HCT116 (cell line): ENCODE data around the gene C11orf21. TPM values are rescaled to one million over a fixed set of nuclear protein-coding genes. Genes with fewer than 3 reads are reported as not detected.

ENCODE experiments used
- ATAC-seq: fragments of 200-7000 bp; cut with Tn5 transposase; 2 replicates; pipeline ENCODE4 v1.9.1; 2020; ENCODE audit warnings: mild to moderate bottlenecking, moderate library complexity
- BruUV-seq: library from RNA; stranded (reverse); fragments of 400-500 nt; replicated peaks from 2 replicates; lab custom pipeline; 2021; lab: Mats Ljungman, UMichigan
- CTCF ChIA-PET: fragments of 300-600 bp; sonication (Branson Sonifier 250); formaldehyde crosslinking; loops from one replicate; lab custom pipeline; 2021; ENCODE audit warnings: antibody characterized with exemption; lab: Charles Lee
- POLR2A ChIA-PET: fragments of 300-600, 350-600 bp; sonication (Branson Sonifier 250); formaldehyde crosslinking; loops from one replicate; lab custom pipeline; 2021; ENCODE audit warnings: antibody characterized with exemption; lab: Charles Lee
- RAD21 ChIA-PET, 2 experiments: fragments of 300-600 bp; sonication (Branson Sonifier 250); formaldehyde crosslinking; loops; one replicate each; lab custom pipeline; 2023; ENCODE audit warnings: low total read pairs in 2 of 2; ENCODE audit not compliant: uncharacterized antibody in 2 of 2, unreplicated experiment in 2 of 2, low non-redundant PET in 1 of 2; lab: Charles Lee
- DNase-seq: peaks from one replicate; pipeline ENCODE4 v3.0.0-alpha.2; 2010; ENCODE audit warnings: low read depth, low spot score
- H2AFZ ChIP-seq: fragments of 200-600 bp; shearing (Covaris generic), sonication (generic); 2 replicates; pipeline ENCODE4 v1.6.1; 2017; ENCODE audit warnings: low read depth, mixed run types, mixed read lengths, antibody characterized with exemption, low read length; ENCODE audit not compliant: poor library complexity, severe bottlenecking
- H3K27ac ChIP-seq: 2 replicates; pipeline ENCODE4 v1.5.1; 2012; ENCODE audit warnings: low read depth, low read length
- H3K27me3 ChIP-seq: fragments of 200-600 bp; sonication (generic); 2 replicates; pipeline ENCODE4 v1.6.1; 2016; ENCODE audit warnings: mixed run types, low read length, mixed read lengths; ENCODE audit not compliant: insufficient read depth
- H3K36me3 ChIP-seq, 2 experiments: fragments of 200-500 bp in 1 of 2; fragments of 200-600 bp in 1 of 2; sonication (Bioruptor generic) in 1 of 2; sonication (generic) in 1 of 2; 2 replicates each; pipeline versions ENCODE4 v1.5.1 to v1.6.1; 2014 to 2016; ENCODE audit warnings: low read length in 2 of 2, inconsistent platforms in 1 of 2, mixed read lengths in 1 of 2, mixed run types in 1 of 2; ENCODE audit not compliant: insufficient read depth in 2 of 2, control insufficient read depth in 1 of 2
- H3K4me1 ChIP-seq, 2 experiments: fragments of 200-600 bp in 1 of 2; sonication (generic) in 1 of 2; 2 replicates each; pipeline versions ENCODE4 v1.5.1 to v1.6.1; 2012 to 2017; ENCODE audit warnings: low read length in 2 of 2, inconsistent platforms in 1 of 2, mild to moderate bottlenecking in 1 of 2, mixed read lengths in 1 of 2, mixed run types in 1 of 2, moderate library complexity in 1 of 2; ENCODE audit not compliant: insufficient read depth in 2 of 2, control insufficient read depth in 1 of 2
- H3K4me2 ChIP-seq: fragments of 200-600 bp; sonication (generic); 2 replicates; pipeline ENCODE4 v1.6.1; 2017; ENCODE audit warnings: mixed run types, low read length, mixed read lengths
- H3K4me3 ChIP-seq, 2 experiments: fragments of 200-600 bp in 1 of 2; sonication (generic) in 1 of 2; replicated peaks in 1 of 2; 2 replicates each; pipeline ENCODE4 v1.5.1; 2011 to 2016; ENCODE audit warnings: low read length in 2 of 2, control low read depth in 1 of 2, low read depth in 1 of 2, mild to moderate bottlenecking in 1 of 2, mixed read lengths in 1 of 2, mixed run types in 1 of 2
- H3K79me2 ChIP-seq: fragments of 200-600 bp; sonication (generic); 2 replicates; pipeline ENCODE4 v1.6.1; 2017; ENCODE audit warnings: mild to moderate bottlenecking, mixed run types, low read length, moderate library complexity, mixed read lengths; ENCODE audit not compliant: insufficient read depth
- H3K9ac ChIP-seq: fragments of 200-600 bp; sonication (generic); 2 replicates; pipeline ENCODE4 v1.6.1; 2016; ENCODE audit warnings: low read length, mixed read lengths
- H3K9me2 ChIP-seq: fragments of 200-600 bp; sonication (generic), shearing (Covaris generic); 2 replicates; pipeline ENCODE4 v1.6.1; 2017; ENCODE audit warnings: mixed run types, mild to moderate bottlenecking, moderate library complexity; ENCODE audit not compliant: insufficient read depth
- H3K9me3 ChIP-seq, 2 experiments: fragments of 200-500 bp in 1 of 2; fragments of 200-600 bp in 1 of 2; sonication (Bioruptor generic) in 1 of 2; sonication (generic) in 1 of 2; 2 replicates each; pipeline ENCODE4 v1.6.1; 2014 to 2017; ENCODE audit warnings: low read length in 2 of 2, mixed read lengths in 2 of 2, inconsistent platforms in 1 of 2, low read depth in 1 of 2, mild to moderate bottlenecking in 1 of 2, mixed run types in 1 of 2, moderate library complexity in 1 of 2; ENCODE audit not compliant: control insufficient read depth in 1 of 2, insufficient read depth in 1 of 2
- H4K20me1 ChIP-seq: fragments of 200-600 bp; sonication (generic), shearing (Covaris generic); 2 replicates; pipeline ENCODE4 v1.6.1; 2017; ENCODE audit warnings: mixed run types, mild to moderate bottlenecking, moderate library complexity; ENCODE audit not compliant: insufficient read depth
- EGR1 ChIP-seq: IDR thresholded peaks from 2 replicates; pipeline ENCODE4 v1.6.1; 2012; ENCODE audit warnings: low read depth
- ELF1 ChIP-seq: IDR thresholded peaks from 2 replicates; pipeline ENCODE4 v1.6.1; 2012; ENCODE audit warnings: low read depth, borderline replicate concordance
- EZH2phosphoT487 ChIP-seq: fragments of 200-600 bp; IDR thresholded peaks from 2 replicates; pipeline ENCODE4 v1.6.1; 2018; ENCODE audit warnings: antibody characterized with exemption, borderline replicate concordance
- FOSL1 ChIP-seq: IDR thresholded peaks from 2 replicates; pipeline ENCODE4 v1.6.1; 2012; ENCODE audit warnings: low read depth
- SRF ChIP-seq: IDR thresholded peaks from 2 replicates; pipeline ENCODE4 v1.6.1; 2012; ENCODE audit warnings: low read depth
- YY1 ChIP-seq: IDR thresholded peaks from 2 replicates; pipeline ENCODE4 v1.6.1; 2011; ENCODE audit warnings: low read length, low read depth, moderate library complexity, mild to moderate bottlenecking; ENCODE audit not compliant: insufficient replicate concordance; ENCODE audit errors: extremely low read depth
- ZFX ChIP-seq: fragments of 450-650 bp; IDR thresholded peaks from 2 replicates; pipeline ENCODE4 v1.6.1; 2017
- intact Hi-C: fragments of 100-400 bp; cut with micrococcal nuclease; formaldehyde crosslinking; loops from 2 replicates; pipeline ENCODE4 v1.10.0; 2022
- total RNA-seq: library from RNA; stranded (reverse); gene quantifications from one replicate; pipeline ENCODE4 v1.2.1, GENCODE V29; 2021; ENCODE audit not compliant: unreplicated experiment
- TF ChIP-seq, protein P1 (sequence below): IDR thresholded peaks from 2 replicates; pipeline ENCODE4 v1.6.1; 2012; ENCODE audit warnings: low read depth
- TF ChIP-seq, protein P2 (sequence below), 3 experiments: fragments of 200-600 bp in 1 of 3; sonication (generic) in 1 of 3; IDR thresholded peaks in 2 of 3; conservative IDR thresholded peaks in 1 of 3; 2 replicates each; pipeline ENCODE4 v1.5.1; 2012 to 2017; ENCODE audit warnings: low read depth in 2 of 3, low read length in 2 of 3, antibody characterized with exemption in 1 of 3, borderline replicate concordance in 1 of 3, control low read depth in 1 of 3, mild to moderate bottlenecking in 1 of 3, mixed read lengths in 1 of 3, mixed run types in 1 of 3, moderate library complexity in 1 of 3; ENCODE audit not compliant: insufficient read depth in 1 of 3
- TF ChIP-seq, protein P3 (sequence below): IDR thresholded peaks from 2 replicates; pipeline ENCODE4 v1.6.1; 2011; ENCODE audit warnings: mild to moderate bottlenecking, low read length, moderate library complexity; ENCODE audit not compliant: insufficient replicate concordance; ENCODE audit errors: extremely low read depth
- TF ChIP-seq, protein P4 (sequence below): IDR thresholded peaks from 2 replicates; pipeline ENCODE4 v1.6.1; 2012

C11orf21 gene
- total RNA-seq, 1 experiment from 2014 or later = not detected

DNA sequence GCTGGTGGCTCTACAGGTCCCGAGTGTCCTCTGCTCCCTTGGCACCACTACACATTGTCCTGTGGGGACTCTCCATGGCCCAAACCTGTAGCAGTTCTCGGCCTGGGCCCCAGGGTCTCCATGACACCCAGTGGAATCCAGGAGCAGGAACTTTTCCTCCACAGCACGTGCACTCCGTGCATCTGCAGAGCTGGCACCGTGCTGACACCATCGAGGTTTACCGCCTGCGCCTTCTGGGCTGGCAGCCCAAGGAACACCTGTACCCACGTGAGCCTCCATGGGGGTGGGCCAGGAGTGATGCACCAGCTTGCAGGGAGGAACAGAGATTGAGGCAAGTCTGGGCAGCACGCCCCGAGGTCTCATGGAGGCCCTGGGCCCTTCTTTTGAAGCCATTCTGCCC lies 25.3 kb upstream of the C11orf21 start:
- POLR2A ChIA-PET = no interaction called here
- H3K9ac ChIP-seq = no peak overlapping the region
- DNase-seq (no peak), ATAC-seq (no peak)
- H4K20me1 ChIP-seq = no peaks in the 10 kb centered on the region
- BruUV-seq = no TSS peak
- peaks cover 0 to 6% of the 10 kb centered on the region in 2 experiments; a peak in 2 of 4 replicates for H3K4me1 ChIP-seq
- no peaks in the 10 kb centered on the region for H3K27me3 ChIP-seq
- RAD21 ChIA-PET = no interaction called here
- TF ChIP-seq FOSL1 (no peak), SRF (no peak), EZH2phosphoT487 (no peak), ELF1 (no peak), ZFX (no peak), YY1 (no peak), EGR1 (no peak)
- TF ChIP-seq, protein P1, sequence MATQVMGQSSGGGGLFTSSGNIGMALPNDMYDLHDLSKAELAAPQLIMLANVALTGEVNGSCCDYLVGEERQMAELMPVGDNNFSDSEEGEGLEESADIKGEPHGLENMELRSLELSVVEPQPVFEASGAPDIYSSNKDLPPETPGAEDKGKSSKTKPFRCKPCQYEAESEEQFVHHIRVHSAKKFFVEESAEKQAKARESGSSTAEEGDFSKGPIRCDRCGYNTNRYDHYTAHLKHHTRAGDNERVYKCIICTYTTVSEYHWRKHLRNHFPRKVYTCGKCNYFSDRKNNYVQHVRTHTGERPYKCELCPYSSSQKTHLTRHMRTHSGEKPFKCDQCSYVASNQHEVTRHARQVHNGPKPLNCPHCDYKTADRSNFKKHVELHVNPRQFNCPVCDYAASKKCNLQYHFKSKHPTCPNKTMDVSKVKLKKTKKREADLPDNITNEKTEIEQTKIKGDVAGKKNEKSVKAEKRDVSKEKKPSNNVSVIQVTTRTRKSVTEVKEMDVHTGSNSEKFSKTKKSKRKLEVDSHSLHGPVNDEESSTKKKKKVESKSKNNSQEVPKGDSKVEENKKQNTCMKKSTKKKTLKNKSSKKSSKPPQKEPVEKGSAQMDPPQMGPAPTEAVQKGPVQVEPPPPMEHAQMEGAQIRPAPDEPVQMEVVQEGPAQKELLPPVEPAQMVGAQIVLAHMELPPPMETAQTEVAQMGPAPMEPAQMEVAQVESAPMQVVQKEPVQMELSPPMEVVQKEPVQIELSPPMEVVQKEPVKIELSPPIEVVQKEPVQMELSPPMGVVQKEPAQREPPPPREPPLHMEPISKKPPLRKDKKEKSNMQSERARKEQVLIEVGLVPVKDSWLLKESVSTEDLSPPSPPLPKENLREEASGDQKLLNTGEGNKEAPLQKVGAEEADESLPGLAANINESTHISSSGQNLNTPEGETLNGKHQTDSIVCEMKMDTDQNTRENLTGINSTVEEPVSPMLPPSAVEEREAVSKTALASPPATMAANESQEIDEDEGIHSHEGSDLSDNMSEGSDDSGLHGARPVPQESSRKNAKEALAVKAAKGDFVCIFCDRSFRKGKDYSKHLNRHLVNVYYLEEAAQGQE = no peak
- TF ChIP-seq, protein P2, sequence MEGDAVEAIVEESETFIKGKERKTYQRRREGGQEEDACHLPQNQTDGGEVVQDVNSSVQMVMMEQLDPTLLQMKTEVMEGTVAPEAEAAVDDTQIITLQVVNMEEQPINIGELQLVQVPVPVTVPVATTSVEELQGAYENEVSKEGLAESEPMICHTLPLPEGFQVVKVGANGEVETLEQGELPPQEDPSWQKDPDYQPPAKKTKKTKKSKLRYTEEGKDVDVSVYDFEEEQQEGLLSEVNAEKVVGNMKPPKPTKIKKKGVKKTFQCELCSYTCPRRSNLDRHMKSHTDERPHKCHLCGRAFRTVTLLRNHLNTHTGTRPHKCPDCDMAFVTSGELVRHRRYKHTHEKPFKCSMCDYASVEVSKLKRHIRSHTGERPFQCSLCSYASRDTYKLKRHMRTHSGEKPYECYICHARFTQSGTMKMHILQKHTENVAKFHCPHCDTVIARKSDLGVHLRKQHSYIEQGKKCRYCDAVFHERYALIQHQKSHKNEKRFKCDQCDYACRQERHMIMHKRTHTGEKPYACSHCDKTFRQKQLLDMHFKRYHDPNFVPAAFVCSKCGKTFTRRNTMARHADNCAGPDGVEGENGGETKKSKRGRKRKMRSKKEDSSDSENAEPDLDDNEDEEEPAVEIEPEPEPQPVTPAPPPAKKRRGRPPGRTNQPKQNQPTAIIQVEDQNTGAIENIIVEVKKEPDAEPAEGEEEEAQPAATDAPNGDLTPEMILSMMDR (IDR thresholded peaks at IDR 0.05 in 2 of 3, conservative IDR thresholded peaks at IDR 0.05 in 1 of 3; ENCODE audit: borderline replicate concordance in 1 of 3, insufficient read depth in 1 of 3, low read depth in 2 of 3, low read length in 2 of 3) = no peak
- TF ChIP-seq, protein P3, sequence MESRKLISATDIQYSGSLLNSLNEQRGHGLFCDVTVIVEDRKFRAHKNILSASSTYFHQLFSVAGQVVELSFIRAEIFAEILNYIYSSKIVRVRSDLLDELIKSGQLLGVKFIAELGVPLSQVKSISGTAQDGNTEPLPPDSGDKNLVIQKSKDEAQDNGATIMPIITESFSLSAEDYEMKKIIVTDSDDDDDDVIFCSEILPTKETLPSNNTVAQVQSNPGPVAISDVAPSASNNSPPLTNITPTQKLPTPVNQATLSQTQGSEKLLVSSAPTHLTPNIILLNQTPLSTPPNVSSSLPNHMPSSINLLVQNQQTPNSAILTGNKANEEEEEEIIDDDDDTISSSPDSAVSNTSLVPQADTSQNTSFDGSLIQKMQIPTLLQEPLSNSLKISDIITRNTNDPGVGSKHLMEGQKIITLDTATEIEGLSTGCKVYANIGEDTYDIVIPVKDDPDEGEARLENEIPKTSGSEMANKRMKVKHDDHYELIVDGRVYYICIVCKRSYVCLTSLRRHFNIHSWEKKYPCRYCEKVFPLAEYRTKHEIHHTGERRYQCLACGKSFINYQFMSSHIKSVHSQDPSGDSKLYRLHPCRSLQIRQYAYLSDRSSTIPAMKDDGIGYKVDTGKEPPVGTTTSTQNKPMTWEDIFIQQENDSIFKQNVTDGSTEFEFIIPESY = no peak
- TF ChIP-seq, protein P4, sequence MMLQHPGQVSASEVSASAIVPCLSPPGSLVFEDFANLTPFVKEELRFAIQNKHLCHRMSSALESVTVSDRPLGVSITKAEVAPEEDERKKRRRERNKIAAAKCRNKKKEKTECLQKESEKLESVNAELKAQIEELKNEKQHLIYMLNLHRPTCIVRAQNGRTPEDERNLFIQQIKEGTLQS = no peak
- no peak overlapping the region for H3K4me2 ChIP-seq
- CTCF ChIA-PET = no interaction called here
- no peaks in the 10 kb centered on the region for H3K36me3 ChIP-seq
- H3K4me3 ChIP-seq = no peak overlapping the region
- intact Hi-C loops = no loop called here
- H2AFZ ChIP-seq = no peak overlapping the region
- H3K79me2 ChIP-seq = no peaks in the 10 kb centered on the region
- peaks cover 0 to 4% of the 10 kb centered on the region in 2 experiments; a peak in 1 of 4 replicates for H3K9me3 ChIP-seq
- no peaks in the 10 kb centered on the region for H3K9me2 ChIP-seq
- H3K27ac ChIP-seq = no peak overlapping the region
